MM.1S (cell line): ENCODE results near the gene NUCB1.

Experiments
- DNase-seq: peaks from one replicate; pipeline ENCODE4 v3.0.0-alpha.2; 2015
- H2AFZ ChIP-seq: fragments of 300-600 bp; sonication (generic); 2 replicates; pipeline ENCODE4 v1.6.0; 2016; ENCODE audit warnings: antibody characterized with exemption, low read length
- H3F3A ChIP-seq: fragments of 300-600 bp; sonication (generic); 2 replicates; pipeline ENCODE4 v1.6.1; 2016; ENCODE audit warnings: mild to moderate bottlenecking, antibody characterized with exemption, low read length, moderate library complexity, mixed read lengths; ENCODE audit not compliant: insufficient read depth
- H3K27ac ChIP-seq: fragments of 300-600 bp; sonication (generic); 2 replicates; pipeline ENCODE4 v1.5.1; 2016; ENCODE audit warnings: mild to moderate bottlenecking, low read length
- H3K27me3 ChIP-seq: fragments of 300-600 bp; sonication (generic); replicated peaks from 2 replicates; pipeline ENCODE4 v1.6.0; 2016; ENCODE audit warnings: low read length; ENCODE audit not compliant: insufficient read depth
- H3K36me3 ChIP-seq: fragments of 300-600 bp; sonication (generic); replicated peaks from 2 replicates; pipeline ENCODE4 v1.6.1; 2016; ENCODE audit warnings: mild to moderate bottlenecking, low read length, mixed read lengths; ENCODE audit not compliant: insufficient read depth
- H3K4me1 ChIP-seq: fragments of 300-600 bp; sonication (generic); 2 replicates; pipeline ENCODE4 v1.6.1; 2016; ENCODE audit warnings: low read length, mixed read lengths
- H3K4me2 ChIP-seq: fragments of 300-600 bp; sonication (generic); 2 replicates; pipeline ENCODE4 v1.6.0; 2016; ENCODE audit warnings: low read depth, low read length
- H3K4me3 ChIP-seq: fragments of 300-600 bp; sonication (generic); 2 replicates; pipeline ENCODE4 v1.5.1; 2016; ENCODE audit warnings: low read length, mixed read lengths
- H3K79me2 ChIP-seq: fragments of 300-600 bp; sonication (generic); 2 replicates; pipeline ENCODE4 v1.6.1; 2016; ENCODE audit warnings: mixed run types, low read length, mixed read lengths
- H3K9ac ChIP-seq: fragments of 300-600 bp; sonication (generic); 2 replicates; pipeline ENCODE4 v1.6.1; 2016; ENCODE audit warnings: low read length, mixed read lengths
- H3K9me2 ChIP-seq: fragments of 300-600 bp; sonication (generic); replicated peaks from 2 replicates; pipeline ENCODE4 v1.6.1; 2016; ENCODE audit warnings: mild to moderate bottlenecking, low read length, mixed read lengths; ENCODE audit not compliant: insufficient read depth
- H3K9me3 ChIP-seq: fragments of 300-600 bp; sonication (generic); replicated peaks from 2 replicates; pipeline ENCODE4 v1.6.1; 2016; ENCODE audit warnings: mild to moderate bottlenecking, low read length, mixed read lengths; ENCODE audit not compliant: insufficient read depth
- H4K20me1 ChIP-seq: fragments of 300-600 bp; sonication (generic); 2 replicates; pipeline ENCODE4 v1.6.1; 2016; ENCODE audit warnings: mild to moderate bottlenecking, low read length, moderate library complexity, mixed read lengths; ENCODE audit not compliant: insufficient read depth
- EZH2 ChIP-seq: fragments of 300-600 bp; sonication (generic); optimal IDR thresholded peaks from 2 replicates; pipeline ENCODE3; 2017; ENCODE audit warnings: low read depth, mild to moderate bottlenecking, antibody characterized with exemption, low read length, mixed read lengths
- EZH2phosphoT487 ChIP-seq: fragments of 300-600 bp; sonication (generic); IDR thresholded peaks from 2 replicates; pipeline ENCODE4 v1.6.1; 2018; ENCODE audit warnings: antibody characterized with exemption, low read length
- TF ChIP-seq, protein P1 (sequence below): fragments of 300-600 bp; sonication (generic); IDR thresholded peaks from 2 replicates; pipeline ENCODE4 v1.5.1; 2016; ENCODE audit warnings: antibody characterized with exemption, low read length, mixed read lengths

NUCB1 gene

DNA sequence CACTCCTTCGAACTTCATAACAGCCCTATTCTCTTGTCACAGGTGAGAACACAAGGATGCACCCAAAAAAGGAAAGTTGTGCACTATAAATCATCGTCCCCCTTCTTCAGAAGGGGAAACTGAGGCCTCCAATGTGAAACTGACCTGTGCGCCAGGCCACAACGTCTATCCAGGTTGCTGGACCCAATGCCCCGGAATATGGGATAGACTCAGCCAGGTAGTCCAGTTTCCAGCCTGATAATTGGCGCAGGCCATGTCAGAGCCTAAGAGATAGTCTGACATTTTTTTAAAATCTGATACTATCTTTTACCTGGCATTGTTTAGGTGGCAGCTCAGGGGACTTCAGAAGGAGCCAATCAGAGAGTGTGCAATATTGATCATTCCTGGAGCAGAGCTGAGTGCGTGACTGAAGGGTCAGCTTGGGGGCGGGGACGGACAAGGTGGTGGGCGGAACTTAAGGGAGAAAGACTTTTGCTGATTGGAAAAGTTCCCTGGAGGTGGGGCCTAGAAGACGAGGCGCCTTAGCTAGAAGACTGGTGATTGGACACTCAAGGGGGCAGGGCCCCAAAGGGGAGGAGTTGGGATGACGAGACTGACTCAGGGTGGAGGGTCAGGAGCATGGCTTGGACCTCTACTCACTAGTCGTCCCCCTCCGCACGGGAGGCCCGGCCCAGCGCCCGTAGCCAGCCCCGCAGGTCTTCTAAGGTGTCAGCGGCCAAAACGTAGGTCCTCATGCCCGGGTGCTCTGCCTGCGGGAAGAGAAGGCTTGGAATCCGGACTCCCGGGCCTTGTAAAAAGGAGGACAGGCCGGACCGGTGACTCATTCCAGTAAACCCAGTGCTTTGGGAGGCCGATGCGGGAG lies 40.2 kb upstream of the NUCB1 start:
- Histone ChIP-seq H3K9me2 (no peaks in the 10 kb centered on the region), H2AFZ (no peak overlapping the region), H3K27ac (no peak overlapping the region), H3F3A (no peaks in the 10 kb centered on the region), H4K20me1 (no peaks in the 10 kb centered on the region), H3K4me1 (no peaks in the 10 kb centered on the region), H3K27me3 (peaks cover 9% of the 10 kb centered on the region), H3K79me2 (no peaks in the 10 kb centered on the region), H3K9me3 (no peaks in the 10 kb centered on the region), H3K9ac (no peak overlapping the region), H3K4me3 (no peak overlapping the region), H3K4me2 (no peak overlapping the region), H3K36me3 (no peaks in the 10 kb centered on the region)
- no peak for DNase-seq
- TF ChIP-seq, protein P1, sequence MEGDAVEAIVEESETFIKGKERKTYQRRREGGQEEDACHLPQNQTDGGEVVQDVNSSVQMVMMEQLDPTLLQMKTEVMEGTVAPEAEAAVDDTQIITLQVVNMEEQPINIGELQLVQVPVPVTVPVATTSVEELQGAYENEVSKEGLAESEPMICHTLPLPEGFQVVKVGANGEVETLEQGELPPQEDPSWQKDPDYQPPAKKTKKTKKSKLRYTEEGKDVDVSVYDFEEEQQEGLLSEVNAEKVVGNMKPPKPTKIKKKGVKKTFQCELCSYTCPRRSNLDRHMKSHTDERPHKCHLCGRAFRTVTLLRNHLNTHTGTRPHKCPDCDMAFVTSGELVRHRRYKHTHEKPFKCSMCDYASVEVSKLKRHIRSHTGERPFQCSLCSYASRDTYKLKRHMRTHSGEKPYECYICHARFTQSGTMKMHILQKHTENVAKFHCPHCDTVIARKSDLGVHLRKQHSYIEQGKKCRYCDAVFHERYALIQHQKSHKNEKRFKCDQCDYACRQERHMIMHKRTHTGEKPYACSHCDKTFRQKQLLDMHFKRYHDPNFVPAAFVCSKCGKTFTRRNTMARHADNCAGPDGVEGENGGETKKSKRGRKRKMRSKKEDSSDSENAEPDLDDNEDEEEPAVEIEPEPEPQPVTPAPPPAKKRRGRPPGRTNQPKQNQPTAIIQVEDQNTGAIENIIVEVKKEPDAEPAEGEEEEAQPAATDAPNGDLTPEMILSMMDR, result no peak
- no peak for TF ChIP-seq EZH2phosphoT487
- no peak for TF ChIP-seq EZH2

DNA sequence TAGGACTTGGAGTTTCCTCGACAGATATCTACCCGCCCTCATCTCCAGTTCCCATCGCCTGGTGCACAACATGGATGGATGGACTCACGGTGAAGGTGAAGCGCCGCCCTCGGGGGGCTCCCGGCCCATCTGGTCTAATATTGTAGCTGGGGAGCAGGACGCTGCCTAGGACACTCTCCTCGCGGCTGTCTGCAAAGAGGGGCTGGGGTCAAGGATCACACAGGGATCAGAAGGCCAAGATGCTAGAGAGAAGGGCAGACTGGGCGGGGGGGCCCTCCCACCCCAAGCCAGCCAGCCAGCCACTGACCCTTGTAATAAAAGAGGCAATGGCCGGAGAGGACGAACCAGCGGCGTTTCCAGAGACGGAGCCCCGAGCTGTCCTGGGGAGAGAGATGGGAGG lies 38.8 kb upstream of the NUCB1 start:
- TF ChIP-seq EZH2phosphoT487 (no peak), EZH2 (no peak)
- TF ChIP-seq, protein P1, result no peak
- H3K9me3 ChIP-seq, result no peaks in the 10 kb centered on the region
- no peaks in the 10 kb centered on the region for H3K79me2 ChIP-seq
- H3K9ac ChIP-seq, result no peak overlapping the region
- no peaks in the 10 kb centered on the region for H4K20me1 ChIP-seq
- H3K9me2 ChIP-seq, result no peaks in the 10 kb centered on the region
- no peak overlapping the region for H3K27ac ChIP-seq
- no peak overlapping the region for H3K4me3 ChIP-seq
- no peaks in the 10 kb centered on the region for H3F3A ChIP-seq
- no peak overlapping the region for H3K4me2 ChIP-seq
- no peak for DNase-seq
- H2AFZ ChIP-seq, result no peak overlapping the region
- H3K36me3 ChIP-seq, result no peaks in the 10 kb centered on the region
- H3K4me1 ChIP-seq, result peaks cover 4% of the 10 kb centered on the region
- peaks cover 9% of the 10 kb centered on the region for H3K27me3 ChIP-seq

DNA sequence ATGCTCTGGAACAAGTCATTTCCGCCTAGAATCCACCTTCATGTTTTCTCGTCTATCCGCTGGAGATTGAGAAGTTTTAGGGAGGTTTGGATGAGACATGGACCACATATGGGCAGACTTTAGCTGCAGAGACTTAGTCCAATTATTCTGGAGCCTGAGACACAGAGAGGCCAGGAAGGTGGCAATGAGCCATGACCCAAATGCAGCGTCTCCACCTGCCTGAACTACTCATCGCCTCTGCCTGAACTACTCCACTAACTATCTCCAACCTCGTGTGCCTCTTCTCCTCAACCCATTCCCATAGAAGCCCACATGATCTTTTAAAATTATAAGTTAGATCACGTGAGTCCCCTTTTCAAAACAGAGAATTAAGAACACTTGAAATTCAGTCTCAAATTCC lies 37.3 kb upstream of the NUCB1 start:
- Histone ChIP-seq H3K4me2 (no peak overlapping the region), H3K9me3 (no peaks in the 10 kb centered on the region), H3F3A (no peaks in the 10 kb centered on the region), H3K36me3 (no peaks in the 10 kb centered on the region), H3K9me2 (no peaks in the 10 kb centered on the region), H3K79me2 (no peaks in the 10 kb centered on the region), H4K20me1 (no peaks in the 10 kb centered on the region), H2AFZ (no peak overlapping the region), H3K27me3 (peaks cover 16% of the 10 kb centered on the region), H3K4me3 (no peak overlapping the region), H3K9ac (no peak overlapping the region), H3K4me1 (peaks cover 11% of the 10 kb centered on the region), H3K27ac (no peak overlapping the region)
- no peak for DNase-seq
- no peak for TF ChIP-seq EZH2phosphoT487
- TF ChIP-seq, protein P1, result no peak
- TF ChIP-seq EZH2, result no peak
